Choroid plexus epithelial cell (primary cell): ENCODE results near the gene CALN1.

Experiments used
- DNase-seq: peaks from one replicate; pipeline ENCODE4 v3.0.0-alpha.2; 2010; ENCODE audit warnings: low read depth
- H3K4me3 ChIP-seq: 2 replicates; pipeline ENCODE4 v1.5.1; 2011; ENCODE audit warnings: low read depth, mild to moderate bottlenecking, control low read depth, low read length, moderate library complexity
- CTCF ChIP-seq: conservative IDR thresholded peaks from 2 replicates; pipeline ENCODE4 v1.5.1; 2011; ENCODE audit warnings: low read depth, mild to moderate bottlenecking, control low read depth, inconsistent platforms, low read length, moderate library complexity

CALN1 gene

GRCh38 chr7:72409638-72410015, 2.5 kb downstream of the CALN1 start:
- DNase-seq, result no peak
- TF ChIP-seq CTCF, result no peak
- no peak overlapping the region for H3K4me3 ChIP-seq

DNA sequence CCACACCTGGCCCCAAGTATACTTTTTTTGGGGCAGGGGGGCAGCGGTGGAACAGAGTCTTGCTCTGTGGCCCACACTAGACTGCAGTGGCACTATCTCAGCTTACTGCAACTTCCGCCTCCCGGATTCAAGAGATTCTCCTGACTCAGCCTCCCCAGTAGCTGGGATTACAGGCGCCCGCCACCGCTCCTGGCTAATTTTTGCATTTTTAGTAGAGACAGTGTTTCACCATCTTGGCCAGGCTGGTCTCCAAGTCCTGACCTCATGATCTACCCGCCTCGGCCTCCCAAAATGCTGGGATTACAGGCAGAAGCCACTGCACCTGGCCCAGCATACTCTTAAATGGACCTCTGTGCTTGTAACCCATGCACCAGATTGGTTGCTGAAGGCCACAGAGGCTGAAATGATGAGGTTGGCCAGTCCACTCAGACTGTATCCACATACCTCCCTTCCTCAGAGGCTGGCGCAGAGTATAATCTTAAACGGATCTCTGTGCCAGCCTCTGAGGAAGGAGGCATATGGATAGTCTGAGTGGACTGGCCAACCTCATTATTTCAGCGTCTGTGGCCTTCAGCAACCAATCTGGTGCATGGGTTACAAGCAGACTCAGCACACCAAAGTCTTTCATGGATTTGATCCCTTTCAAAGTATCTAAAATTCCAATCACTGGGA, 3.0 kb downstream of the CALN1 start:
- TF ChIP-seq CTCF, result no peak
- no peak overlapping the region for H3K4me3 ChIP-seq

GRCh38 chr7:72406820-72407403, 5.2 kb downstream of the CALN1 start:
- DNase-seq, result no peak
- no peak for TF ChIP-seq CTCF
- no peak overlapping the region for H3K4me3 ChIP-seq

More for the DNA sequence above, 3.0 kb downstream of the CALN1 start:
- no peak for DNase-seq

- DNase-seq, result no peak
- no peak overlapping the region for H3K4me3 ChIP-seq
- TF ChIP-seq CTCF, result no peak
Observed at GRCh38 chr7:72405871-72406270, 6.3 kb downstream of the CALN1 start.

GRCh38 chr7:72405418-72405817, 6.7 kb downstream of the CALN1 start:
- H3K4me3 ChIP-seq, result no peak overlapping the region
- DNase-seq, result no peak
- no peak for TF ChIP-seq CTCF

GRCh38 chr7:72404743-72405142, 7.4 kb downstream of the CALN1 start:
- TF ChIP-seq CTCF, result no peak
- DNase-seq, result no peak
- H3K4me3 ChIP-seq, result no peak overlapping the region
